GM19328 (cell line): ENCODE measurements around the gene SGSM1.
"Not testable (repeated sequence)": the region's sequence is repeated elsewhere in the genome, so short reads cannot be mapped to it uniquely, and the experiment has no call there.

Experiments
- ATAC-seq: cut with Tn5 transposase; IDR thresholded peaks from one replicate; pipeline ENCODE4 v1.9.1; 2021; ENCODE audit warnings: mild to moderate bottlenecking, moderate library complexity; ENCODE audit not compliant: unreplicated experiment

SGSM1 gene

DNA sequence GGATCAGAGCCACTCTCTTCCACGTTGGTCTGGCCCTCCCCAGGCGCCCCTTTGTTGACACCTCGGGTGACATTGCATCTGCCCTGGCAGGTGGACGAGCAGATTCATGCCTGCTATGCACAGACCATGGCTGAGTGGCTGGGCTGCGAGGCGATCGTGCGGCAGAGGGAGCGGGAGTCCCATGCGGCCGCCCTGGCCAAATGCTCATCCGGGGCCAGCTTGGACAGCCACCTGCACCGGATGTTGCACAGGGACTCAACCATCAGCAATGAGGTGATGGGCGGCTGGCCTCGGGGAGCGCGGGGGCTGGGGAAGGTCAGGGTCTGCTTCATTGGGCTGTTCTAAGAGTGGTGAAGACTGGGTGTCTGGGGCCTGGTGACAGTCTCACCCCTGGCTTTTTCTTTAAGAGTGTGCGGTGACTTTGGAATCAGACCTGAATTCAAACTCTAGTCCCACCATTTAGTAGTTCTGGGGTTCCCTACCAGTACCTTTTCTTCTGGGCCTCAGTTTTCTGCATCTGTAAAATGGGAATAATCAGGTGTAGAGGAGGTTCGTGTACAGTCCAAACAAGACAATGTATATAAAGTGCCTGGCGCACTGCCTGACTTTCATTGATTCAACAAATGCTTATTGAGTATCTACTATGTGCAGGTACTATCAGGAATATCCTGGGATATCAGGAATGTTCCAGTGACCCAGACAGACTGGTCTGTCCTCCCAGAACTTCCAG lies 87.5 kb downstream of the SGSM1 start:
- no peak for ATAC-seq

DNA sequence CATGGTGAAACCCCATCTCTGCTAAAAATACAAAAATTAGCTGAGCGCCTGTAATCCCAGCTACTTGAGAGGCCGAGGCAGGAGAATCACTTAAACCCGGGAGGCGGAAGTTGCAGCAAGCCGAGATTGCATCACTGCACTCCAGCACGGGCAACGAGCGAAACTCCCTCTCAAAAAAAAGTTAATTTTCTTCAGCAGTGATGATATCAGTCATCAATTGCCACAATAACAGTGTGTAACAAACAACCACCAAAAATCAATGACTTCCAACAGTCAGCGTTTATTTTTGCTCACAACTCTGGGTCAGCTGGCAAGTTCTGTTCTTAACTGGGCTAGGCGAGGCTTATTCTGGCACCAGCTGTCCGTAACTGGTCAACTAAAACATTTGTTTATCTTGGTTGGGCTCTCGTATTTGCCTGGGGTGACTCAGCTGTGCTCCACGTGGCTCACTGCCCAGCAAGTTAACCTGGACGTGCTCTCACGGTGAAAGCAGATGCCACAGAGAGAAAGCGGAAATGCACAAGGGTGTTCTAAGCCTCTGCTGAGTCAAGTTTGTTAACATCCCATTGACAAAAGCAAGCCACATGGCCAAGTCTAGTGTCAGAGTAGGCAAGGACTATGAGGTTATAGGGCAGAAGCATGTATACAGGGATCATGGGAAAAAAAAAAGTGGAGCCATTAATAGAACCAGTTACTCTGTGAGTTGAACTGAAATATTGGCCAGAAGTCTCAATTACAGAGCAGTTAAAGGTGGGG lies 88.4 kb downstream of the SGSM1 start:
- ATAC-seq: no peak

DNA sequence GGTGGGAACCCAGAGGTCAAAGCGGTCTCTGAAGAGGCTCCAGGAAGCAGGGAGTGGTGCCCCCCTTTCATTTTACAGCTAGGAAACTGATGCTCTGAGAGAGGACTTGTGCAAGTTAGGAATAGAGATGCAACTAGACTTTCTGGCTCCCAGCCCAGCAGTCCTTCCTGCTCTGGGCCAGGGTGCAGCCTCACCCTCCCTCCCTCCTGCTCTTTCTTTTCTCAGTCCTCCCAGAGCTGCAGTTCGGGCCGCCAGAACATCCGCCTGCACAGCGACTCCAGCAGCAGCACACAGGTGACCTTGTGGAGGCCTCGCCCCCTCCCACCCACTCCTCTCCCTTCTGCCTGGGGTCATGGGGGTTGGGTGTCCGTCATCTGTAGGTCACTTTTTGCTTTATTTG lies 89.0 kb downstream of the SGSM1 start:
- no peak for ATAC-seq

GRCh38 chr22:24901448-24901847 lies 95.4 kb downstream of the SGSM1 start:
- no peak for ATAC-seq

GRCh38 chr22:24905909-24906308 lies 99.9 kb downstream of the SGSM1 start:
- no peak for ATAC-seq

- ATAC-seq: not testable (repeated sequence)
These were observed 101.1 kb downstream of the SGSM1 start for GRCh38 chr22:24907101-24907500.

DNA sequence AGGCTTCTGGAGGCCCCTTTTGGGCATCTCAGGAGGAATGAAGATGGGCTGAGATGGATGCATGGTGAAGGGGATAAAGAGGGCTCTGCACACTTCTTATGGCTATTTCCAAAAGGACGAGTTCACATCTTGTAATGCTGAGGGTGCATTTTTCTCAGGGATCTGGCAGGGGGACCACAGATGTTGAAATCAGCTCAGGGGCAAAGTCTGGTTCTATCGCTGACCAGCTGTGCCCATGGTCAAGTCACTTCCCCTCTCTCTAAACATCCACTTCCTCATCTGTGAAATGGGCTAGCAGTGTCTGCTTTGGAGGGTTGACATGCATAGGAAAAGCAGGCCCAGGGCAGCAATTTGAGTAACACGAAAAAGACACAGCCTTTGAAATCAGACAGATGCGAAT lies 114.0 kb downstream of the SGSM1 start:
- ATAC-seq: no peak

DNA sequence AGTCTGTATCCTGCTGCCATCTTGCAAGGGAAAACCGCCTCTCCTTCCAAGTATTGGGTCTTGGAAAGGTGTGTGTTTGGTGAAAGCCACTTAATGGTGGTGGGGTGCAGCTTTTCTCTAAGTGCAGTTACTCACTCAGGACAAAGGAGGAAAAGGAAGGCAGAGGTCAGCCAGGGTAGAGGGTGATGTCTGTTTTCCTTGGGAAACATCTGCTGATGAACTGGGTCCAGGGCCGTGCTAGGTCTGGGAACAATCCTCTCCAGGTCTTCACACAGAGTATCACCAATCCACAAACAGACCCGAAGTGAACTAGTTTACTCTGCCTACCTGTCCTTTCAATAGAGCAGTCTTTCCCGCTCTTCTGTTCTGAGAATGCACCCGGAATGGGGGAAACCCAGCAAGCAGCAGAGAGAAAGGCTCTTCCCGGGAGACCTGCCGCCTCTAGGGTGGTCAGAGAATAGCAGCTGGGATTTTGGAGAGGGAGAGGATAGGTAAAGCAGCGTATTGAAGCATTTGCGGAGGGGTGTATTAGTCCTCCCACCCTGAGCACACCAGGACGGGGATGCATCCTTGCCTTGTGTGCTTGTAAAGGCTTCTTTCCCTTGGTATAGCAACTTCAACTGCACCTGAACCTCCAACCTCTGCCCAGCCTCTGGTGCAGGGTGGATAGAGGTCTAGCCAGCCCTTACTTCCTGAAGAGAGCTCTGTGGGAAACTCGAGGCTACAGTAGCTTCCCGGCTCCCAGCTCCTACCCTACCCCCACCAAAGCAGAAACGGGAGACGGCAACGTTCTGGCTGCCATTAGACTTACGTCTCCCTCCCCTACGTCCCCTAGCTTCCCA lies 119.8 kb downstream of the SGSM1 start:
- ATAC-seq: no peak

GRCh38 chr22:24926428-24926725 lies 120.4 kb downstream of the SGSM1 start:
- no peak for ATAC-seq

DNA sequence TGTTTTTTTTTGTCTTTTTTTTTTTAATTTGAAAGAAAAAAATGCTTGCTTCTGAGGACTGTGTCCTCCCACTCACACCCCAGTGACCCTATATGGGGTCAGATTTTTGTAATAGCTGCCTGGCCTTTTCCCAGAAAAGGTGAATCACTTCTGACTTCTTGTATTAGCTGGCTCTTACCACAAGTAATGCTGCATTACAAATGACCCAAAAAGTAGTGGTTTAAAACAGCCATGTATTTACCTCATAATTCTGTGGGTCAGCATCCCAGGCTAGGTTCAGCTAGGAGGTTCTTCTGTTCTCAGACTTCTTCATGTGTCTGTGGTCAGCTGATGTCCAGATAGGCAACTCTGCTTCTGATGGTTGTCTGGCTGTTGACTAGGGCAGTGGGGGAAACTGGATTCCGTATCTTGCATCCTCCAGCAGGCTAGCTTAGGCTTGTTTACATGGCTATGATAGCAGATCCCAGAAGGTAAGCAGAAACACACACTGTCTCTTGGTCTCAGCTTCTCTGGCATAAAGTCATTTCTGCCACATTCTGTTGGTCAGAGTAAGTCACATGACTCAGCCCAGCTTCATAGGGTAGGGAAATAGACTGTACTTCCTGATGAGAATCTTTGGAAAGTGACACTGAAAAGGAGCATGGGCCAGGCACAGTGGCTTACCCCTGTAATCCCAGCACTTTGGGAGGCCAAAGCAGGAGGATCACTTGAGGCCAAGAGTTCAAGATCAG lies 121.0 kb downstream of the SGSM1 start:
- ATAC-seq: no peak

- no peak for ATAC-seq
These were observed 122.3 kb downstream of the SGSM1 start for GRCh38 chr22:24928322-24928721.

DNA sequence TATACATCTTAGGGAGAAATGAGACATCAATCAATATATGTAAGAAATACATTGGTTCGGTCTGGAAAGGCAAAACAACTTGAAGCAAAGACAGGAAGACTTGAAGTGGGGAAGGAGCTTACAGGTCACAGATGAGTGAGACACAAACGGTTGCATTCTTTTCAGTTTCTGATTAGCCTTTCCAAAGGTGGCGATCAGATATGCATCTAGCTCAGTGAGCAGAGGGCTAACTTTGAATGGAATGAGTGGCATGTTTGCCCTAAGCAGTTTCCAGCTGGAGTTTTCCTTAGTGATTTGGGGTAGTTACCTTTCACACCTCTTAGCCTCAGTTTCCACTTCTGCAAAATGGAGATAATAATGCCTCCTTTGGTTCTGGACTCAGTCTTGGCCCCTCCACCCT lies 124.7 kb downstream of the SGSM1 start:
- ATAC-seq: no peak

- no peak for ATAC-seq
These were observed 129.9 kb downstream of the SGSM1 start for GRCh38 chr22:24935771-24936483.

- no peak for ATAC-seq
These were observed 131.1 kb downstream of the SGSM1 start for GRCh38 chr22:24937114-24937513.

GRCh38 chr22:24938741-24939341 lies 132.8 kb downstream of the SGSM1 start:
- no peak for ATAC-seq

DNA sequence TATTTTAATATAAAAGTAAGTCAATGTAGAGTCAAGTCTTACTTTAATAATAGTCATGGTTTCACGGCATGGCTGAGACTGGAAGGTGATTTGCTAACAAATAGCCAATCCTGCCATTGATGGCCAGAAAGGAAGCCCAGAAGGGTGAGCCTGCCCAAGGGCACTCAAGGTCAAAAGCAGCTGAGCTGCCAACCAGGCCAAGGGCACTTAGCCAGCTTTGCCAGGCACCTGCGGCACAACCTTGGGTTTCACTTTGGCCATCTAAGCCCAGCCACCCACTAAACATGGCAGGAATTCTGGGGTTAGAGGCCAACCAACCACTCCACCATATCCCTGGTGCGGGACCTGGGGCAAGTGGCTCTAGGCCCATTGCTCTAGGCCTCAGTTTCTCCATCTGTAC lies 136.3 kb downstream of the SGSM1 start:
- no peak for ATAC-seq

GRCh38 chr22:24944217-24944937 lies 138.4 kb downstream of the SGSM1 start:
- ATAC-seq: no peak

- ATAC-seq: no peak
These were observed 139.4 kb downstream of the SGSM1 start for GRCh38 chr22:24945430-24945829.

DNA sequence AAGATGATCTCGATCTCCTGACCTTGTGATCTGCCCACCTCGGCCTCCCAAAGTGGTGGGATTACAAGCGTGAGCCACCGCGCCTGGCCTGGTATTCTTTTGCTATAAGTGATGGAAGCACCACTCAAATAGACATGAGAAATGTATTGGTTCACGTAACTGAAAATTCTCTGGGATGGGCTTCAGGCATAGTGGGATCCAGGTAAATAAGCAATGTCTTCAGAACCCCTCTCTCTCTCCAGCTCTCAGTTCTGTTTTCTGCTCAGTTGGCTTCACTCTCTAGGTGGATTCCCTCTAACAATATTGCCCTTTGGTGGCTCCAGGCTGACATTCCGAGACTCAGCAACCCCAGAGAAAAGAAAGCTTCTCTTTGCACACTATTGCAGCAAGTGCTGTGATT lies 141.4 kb downstream of the SGSM1 start:
- ATAC-seq: no peak
